Measurements from ENCODE around the gene RGMA.

Gene RGMA

GRCh38 chr15:93001156-93001555, 87.9 kb downstream of the RGMA start:
- no peak for DNase-seq

GRCh38 chr15:92997821-92998220, 91.2 kb downstream of the RGMA start:
- DNase-seq = no peak

GRCh38 chr15:92992720-92993119, 96.3 kb downstream of the RGMA start:
- no peak for DNase-seq

GRCh38 chr15:92990031-92990430, 99.0 kb downstream of the RGMA start:
- no peak for DNase-seq

GRCh38 chr15:92989470-92989869, 99.5 kb downstream of the RGMA start:
- DNase-seq = no peak
